HG03135 (cell line): ENCODE measurements around the gene BLM.
"Not testable (repeated sequence)": the region's sequence is repeated elsewhere in the genome, so short reads cannot be mapped to it uniquely, and the experiment has no call there.

ENCODE experiments used
- ATAC-seq: cut with Tn5 transposase; IDR thresholded peaks from one replicate; pipeline ENCODE4 v1.9.1; 2021; ENCODE audit warnings: mild to moderate bottlenecking, moderate library complexity; ENCODE audit not compliant: unreplicated experiment

BLM gene

DNA sequence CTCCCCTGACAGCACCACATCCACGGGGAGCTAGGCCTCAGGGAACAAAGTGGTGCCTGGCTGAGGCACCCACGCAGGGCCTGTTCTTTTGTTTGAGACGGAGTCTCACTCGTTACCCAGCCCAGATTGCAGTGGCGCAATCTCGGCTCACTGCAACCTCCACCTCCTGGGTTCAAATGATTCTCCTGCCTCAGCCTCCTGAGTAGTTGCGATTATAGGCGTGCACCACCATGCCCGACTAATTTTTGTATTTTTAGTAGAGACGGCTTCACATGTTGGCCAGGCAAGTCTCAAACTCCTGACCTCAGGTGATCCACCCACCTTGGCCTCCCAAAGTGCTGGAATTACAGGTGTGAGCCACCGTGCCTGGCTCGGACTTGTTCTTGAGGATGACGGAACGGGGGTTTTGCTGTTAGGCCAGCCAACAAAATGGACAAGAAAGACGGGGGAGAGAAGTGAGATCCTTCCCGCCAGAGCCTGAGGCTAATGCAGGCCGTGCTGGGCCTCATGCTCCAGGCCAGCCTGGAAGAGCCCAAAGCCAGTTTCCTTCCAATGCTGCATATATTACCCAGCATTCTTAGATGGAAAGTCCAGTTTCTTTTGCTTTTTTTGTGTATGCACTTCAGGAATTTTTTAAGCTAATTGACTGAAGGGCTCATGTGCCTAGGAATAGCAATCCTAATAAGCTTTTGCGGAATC lies 123.2 kb downstream of the BLM start:
- ATAC-seq, result no peak

DNA sequence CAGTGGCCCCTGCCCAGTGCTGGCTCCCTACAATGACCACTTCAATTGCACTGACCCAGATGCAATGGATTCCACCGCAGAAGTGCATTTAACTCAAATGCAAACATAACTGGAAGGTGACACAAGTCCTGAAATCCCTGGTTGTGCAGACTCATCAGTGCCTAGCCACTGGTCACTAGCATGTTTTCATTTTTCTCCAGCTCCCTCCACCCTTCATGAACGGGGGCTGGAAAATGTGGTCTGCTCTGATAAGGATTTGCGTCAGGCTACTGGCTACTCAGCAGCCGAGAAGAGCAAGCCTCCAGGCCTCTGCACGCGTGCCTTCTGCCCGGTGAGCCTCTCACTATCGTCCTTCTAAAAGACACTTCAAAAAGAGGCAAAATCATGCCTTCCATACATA lies 123.8 kb downstream of the BLM start:
- ATAC-seq, result no peak

DNA sequence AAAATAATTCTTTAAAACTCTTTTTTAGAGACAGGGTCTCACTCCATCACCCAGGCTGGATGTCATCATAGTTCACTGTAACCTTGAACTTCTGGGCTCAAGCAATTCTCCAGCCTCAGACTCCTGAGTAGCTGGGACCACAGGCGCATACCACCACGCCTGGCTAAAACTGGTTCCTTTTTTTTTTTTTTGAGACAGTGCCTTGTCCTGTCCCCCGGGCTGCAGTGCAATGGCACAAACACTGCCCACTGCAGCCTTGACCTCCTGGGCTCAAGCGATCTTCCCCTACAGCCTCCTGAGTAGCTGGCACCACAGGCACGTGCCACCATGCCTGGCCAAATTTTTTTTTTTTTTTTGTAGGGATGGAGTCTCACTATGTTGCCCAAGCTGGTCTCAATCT lies 127.5 kb downstream of the BLM start:
- ATAC-seq, result no peak

DNA sequence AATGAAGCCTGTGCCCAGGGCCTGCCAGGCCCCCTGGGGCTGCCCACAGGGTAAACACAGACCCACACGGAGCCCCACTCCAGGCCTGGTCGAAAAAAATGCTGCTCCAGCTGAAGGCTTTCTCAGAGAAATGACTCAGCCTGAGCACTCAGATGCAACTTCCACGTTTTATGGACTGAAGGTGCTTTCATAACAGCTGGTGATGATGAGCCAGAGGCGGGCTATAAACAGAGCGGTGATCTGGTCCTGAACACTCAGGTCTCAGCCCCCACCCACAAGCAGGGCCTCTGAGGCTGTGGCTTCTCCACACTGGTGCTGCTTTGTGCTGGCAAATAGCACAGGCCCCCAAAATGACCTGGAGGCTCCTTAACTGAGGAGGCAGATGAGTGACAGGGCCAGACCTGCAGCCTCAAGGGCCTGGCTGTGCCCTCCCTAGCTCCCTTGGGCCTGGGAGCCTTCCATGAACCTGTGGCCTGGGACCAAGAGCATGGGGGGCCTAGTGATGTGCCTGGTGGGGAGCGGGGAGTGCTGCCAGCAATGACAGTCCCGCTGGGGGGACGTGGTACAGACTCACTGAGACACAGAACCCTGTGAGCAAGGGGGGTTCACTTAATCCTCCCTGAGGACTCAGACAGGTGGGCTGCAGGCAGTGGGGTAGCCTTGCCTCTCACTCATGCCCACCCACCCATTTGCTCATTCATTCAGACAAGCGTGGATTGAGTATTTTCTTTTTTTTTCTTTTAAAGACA lies 128.2 kb downstream of the BLM start:
- peak; percentile 90 for ATAC-seq

DNA sequence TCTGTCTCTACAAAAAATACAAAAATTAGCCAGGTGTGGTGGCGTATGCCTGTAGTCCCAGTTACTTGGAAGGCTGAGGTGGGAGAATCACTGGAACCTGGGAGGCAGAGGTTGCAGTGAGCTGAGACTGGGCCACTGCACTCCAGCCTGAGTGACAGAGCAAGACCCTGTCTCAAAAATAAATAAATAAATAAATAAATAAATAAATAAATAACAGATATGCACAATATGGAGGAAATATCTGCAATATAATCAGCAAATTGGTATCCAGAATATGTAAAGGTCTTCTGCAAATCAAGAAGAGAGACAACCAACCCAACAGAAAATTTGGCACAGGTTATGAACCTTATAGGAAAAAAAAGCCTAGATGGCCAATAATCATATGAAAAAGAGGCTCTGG lies 132.3 kb downstream of the BLM start:
- ATAC-seq, result not testable (repeated sequence)

DNA sequence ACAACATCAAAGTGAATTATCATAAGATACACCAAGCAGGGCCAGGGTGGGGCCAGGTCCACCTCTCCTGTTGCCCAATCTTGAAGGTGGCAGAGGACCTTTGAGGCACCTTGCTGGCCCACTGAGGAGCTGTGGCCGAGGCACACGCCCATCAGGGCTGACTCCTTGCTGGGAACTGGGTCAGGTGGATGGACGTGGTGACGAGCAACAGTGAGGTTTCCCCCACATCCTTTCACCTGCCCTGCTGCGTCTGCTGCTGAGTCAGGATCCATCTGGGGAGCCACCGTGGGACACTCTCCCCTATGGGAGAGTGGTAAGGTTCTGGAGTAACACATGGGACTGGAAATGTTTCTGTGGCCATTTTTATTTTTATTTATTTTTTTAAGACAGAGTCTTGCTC lies 134.0 kb downstream of the BLM start:
- ATAC-seq, result no peak

DNA sequence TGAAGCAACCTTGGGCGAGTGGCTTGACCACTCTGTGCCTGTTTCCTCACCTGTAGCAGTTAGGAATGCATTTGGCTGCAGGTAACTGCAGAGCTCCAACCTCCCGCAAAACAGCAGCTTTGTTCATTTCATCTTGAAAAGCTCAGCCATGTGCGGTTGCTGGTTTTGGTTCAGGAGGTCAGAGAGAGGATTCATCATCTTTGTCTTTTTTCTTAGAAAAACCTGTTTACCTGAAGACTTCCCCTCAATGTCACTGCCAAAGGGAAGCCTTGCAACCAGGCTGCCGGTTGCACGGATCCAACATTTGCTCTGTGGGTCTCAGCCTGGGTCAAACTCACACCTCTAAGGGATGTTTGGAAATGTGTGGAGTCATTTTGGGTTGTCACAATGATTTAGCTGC lies 134.8 kb downstream of the BLM start:
- no peak for ATAC-seq

DNA sequence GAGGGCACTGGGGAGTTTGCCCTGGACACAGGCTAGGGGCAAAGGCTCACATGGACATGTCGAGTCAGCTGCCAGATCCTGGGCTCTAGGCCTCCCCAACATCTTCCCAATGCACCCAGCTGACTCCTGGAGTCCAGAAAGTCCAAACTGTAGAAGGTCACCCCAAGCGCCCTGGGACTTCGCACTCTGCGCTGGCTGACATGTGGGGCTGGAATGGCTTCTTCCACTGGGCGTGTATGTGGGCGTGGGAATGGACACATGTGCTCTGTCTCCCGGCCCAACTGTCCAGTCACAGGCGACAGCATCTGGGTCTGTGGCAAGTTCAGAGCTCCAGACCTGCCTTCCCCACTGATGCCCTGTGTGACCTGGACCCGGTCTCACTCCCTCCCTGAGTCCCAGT lies 138.0 kb downstream of the BLM start:
- ATAC-seq, result no peak

DNA sequence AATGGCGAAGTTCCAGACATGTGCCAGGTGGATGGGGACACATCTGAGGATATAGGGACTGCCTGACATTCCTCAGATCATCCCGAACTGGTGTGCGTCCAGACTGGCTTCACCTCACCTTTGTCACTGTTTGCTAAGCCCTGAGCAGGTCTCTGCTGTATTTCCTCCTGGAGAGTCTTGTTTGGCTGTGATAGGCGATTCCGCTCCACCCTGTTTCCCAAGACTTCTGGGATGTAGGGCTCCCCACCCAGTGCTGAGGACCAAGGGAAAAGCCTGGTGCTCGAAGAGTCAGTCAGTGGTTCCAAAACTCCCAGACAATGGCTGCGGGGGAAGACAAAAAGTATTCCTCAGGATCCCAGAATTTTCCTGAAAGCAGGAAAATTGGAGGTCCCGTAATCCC lies 140.2 kb downstream of the BLM start:
- no peak for ATAC-seq

DNA sequence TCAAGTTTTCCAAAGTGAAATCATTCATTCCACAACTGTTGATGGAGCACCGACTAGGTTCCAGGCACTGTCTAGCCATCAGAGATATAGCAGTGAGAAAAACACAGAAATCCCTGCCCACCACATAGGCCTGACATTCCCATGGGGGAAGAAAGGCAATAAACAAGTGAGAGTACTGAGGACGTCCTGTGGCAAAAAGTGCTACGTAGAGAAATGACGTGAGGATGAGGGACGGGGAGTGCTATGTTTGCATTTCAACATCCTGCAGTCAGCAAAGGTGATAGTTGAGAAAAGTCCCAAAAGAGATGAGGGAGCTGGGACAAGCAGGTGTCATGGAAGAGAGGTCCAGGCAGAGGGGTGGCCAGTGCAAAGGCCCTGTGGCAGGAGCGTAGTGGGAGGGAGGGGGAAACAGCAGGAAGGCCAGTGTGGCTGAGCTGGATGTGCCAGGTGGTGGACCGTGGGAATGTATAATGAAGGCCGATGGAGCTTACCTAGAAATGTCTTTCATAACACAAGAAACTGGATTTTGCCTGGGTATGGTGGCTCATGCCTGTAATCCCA lies 140.8 kb downstream of the BLM start:
- ATAC-seq, result no peak

DNA sequence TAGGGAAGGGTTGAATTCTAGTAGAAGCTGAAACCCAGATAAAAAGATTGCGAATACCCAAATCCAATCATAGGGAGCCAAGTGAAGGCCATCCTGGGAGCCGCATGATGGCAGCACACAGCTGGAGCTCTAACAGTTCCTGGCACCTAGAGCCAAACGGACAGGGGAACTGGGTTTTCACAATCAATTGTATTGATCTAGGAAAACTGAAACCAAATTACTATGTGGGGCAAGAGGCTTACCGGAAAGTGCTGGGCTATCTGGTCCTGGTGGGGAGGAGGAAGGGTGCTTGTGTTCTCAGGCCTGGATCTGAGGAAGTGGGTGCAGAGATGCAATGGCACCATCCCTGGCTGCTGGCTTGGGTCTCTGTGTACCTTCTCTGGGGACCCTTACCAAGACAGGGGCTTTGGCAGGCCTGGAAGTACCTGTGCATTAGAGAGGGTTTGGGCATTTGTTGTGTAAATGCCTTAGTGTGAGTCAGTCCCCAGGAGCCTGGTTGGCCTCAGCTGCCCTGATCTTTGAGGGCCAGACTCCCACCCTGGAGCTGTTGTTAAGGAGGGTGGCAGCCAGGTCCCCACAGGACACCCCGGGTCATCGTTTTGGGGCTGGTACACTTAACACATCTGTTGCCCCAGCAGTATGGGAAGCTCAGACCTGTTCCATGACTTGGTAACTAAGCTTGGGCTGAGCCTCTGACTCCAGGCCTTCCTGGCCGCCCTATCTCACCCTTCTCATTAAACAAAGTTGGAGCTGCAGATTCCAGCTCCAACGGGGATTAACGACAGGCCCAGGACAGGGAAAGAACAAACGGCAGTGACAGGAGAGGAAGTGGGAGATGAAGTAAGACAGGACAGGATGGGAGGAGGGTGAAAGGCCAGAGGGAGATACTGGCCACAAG lies 142.3 kb downstream of the BLM start:
- no peak for ATAC-seq

DNA sequence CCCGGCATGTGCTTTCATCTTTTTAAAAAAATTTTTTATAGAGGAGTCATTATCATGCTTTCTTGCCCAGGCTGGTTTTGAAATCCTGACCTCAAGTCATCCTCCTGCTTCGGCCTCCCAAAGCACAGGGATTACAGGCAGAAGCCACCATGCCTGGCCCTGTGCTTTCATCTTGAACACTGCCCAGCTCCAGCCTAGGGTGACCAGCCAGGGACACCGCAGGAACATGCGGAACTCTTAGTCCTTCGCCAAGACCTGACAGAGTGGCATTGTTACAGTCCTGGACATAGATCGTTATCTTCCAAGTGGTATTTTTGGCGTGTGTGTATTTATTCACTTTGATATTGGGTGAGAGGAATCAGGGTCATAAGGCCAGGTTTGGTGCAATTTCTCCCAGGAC lies 143.3 kb downstream of the BLM start:
- no peak for ATAC-seq

DNA sequence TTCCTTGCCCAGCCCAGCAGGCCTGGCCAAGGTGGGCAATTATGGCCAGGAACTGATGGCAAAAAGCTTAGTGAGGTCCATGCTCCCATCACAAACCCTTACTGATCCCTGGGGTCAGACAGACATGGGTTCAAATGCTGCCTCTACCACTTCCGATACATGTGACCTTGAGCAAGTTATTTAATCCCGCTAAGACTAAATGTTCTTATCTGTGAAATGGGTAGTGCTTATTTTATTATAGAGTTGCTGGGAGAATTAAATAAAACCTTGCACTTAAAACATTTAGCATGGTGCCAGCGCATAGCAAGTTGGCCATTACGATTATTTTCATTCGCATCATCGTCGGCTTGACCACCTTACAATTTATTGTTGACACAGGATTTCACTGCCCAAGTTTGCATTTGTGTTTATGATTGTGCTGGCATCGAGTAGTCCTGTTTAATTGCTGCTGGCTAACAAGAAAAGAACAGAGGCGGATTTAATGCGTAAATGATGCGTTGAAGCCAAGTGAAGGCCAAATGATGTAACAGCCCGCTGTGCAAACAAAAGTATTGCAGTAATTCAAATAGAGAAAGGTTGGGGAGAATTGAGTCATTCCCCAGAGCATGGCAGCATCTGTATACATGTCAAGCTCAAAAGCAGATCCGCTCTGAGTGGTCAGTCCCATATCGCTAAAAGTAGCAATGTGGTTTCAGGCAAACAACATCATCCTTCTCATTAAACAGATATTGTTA lies 144.0 kb downstream of the BLM start:
- ATAC-seq, result no peak

DNA sequence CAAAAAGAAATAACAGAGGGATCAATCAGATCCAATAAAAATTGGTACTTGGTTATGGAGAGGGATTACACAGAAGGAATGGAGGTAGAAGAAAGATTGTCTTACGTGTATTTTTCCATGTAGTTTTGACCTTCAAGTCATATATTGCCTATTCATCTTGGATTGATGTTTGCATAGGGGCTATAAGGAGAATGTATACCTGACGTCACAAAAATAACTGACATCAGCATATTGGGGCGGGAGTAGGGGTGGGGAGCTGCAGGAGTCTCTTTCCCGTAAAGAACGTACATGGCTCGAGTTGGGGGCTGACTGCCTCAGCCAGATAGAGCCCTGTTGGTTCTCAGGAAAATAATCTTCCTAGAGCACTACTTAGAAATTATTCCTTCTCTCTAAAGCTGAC lies 145.3 kb downstream of the BLM start:
- no peak for ATAC-seq

DNA sequence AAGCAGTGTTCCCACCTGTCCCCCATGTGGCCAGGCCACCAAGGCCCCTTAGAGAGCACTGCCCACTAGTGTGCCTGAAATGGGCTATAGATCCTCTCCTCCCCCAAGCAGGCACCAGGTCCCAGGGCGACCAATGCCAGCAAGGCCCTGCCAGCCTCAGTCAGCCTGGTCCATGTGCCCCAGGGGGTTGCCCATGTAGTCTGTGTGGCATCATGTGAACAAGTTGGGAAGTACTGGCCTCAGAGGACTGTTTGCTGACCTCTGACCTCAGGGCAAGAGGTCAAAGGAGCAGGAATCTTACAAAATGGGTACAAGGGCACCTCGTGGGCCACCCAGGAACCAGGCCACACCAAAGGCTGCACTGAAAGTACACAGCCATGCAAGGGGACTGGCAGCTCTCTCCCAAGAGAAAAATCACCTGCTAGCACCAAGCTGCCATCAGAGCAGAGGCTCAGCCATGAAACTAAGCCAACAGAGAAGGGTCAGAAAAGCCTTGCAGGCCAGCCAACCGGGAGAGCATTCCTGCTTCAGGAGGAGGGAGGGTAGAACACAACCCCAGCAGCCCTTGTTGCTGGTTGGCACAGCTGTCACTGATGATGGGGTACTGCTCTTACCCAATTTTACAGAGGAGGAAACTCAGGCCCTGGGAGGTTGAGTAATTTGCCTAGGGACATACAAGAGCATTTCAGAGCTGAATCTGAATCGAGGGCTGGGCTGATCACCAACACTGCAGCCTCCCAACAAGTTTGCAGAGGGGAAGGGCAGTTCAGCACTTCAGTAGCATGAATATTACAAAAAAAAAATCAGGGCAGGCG lies 146.0 kb downstream of the BLM start:
- no peak for ATAC-seq

DNA sequence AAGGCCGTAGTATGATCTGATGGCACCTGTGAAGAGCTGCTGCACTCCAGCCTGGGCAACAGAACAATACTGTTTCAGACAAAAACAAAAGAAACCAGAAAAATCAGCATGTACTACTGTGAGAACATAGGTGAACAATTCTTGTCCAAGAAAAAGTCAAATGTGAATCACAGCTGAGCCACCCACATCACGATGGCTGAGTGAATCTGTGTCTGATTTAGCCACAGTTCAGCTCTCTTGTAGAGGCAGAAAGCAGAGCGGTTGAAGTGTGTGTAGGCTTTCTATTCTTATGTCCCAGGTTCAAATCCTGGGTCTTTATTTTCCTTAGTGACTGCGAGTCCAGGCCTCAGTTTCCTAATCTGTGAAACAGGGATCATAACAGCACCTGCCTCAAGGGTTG lies 146.8 kb downstream of the BLM start:
- ATAC-seq, result no peak

DNA sequence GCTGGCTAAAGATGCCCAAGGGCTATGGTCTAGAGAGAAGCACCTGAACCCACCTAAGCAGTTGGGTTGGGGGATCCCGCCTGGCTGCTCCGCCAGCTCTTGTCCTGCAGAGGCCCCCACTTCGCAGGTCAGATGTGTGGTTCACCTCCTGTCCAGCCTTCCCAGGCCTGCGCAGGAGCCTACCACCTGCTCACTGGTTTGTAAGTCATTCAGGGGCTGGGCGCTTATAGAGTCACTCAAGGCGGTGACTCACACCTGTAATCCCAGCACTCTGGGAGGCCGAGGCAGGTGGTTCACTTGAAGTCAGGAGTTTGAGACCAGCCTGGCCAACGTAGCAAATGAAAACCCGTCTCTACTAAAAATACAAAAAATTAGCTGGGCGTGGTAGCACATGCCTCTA lies 147.4 kb downstream of the BLM start:
- ATAC-seq, result no peak

DNA sequence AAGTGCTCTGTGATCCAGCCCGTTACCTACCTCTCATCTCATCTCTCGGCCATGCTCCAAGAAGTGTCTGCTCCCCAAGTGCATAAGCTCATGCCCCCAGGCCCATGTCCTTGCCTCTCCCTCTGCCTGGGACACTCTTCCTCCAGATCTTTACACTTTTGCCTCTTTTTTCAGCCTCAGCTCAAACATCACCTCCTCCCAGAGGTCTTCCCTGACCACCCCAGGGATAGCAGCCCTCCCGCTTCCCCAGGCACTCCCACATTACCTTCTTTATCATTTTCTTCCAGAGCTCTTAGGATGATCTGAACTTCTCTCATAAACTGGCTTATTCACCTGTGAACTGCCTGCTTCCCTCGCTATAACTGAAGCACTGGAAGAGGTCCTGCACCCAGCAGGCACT lies 148.6 kb downstream of the BLM start:
- no peak for ATAC-seq
